22Rv1 (cell line): Measurements from ENCODE around the gene TAOK3.

ENCODE experiments used
- ZFX ChIP-seq: fragments of 450-650 bp; IDR thresholded peaks from 2 replicates; pipeline ENCODE4 v1.6.1; 2017; ENCODE audit warnings: antibody characterized with exemption, borderline replicate concordance
- TF ChIP-seq, protein P1 (sequence below): fragments of 450-650 bp; IDR thresholded peaks from 2 replicates; pipeline ENCODE4 v1.5.1; 2017; ENCODE audit warnings: mild to moderate bottlenecking

DNA sequence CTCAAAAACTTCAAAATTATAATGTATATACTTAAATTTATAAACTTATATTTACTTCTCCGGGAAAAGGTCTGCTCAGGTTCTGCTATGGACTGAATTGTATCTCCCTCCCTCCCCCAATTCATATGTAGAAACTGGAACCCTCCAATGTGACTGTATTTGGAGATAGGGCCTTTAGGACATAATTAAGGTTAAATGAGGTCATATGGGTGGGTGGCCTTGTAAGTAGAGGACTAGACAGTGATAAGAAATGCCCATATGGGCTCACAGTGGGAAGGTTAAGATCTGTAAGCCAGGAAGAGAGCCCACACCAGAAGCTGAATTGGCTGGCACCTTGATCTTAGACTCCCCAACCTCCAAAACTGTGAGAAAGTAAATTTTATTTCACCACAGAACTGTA, 84.5 kb downstream of the TAOK3 start:
- TF ChIP-seq, protein P1, sequence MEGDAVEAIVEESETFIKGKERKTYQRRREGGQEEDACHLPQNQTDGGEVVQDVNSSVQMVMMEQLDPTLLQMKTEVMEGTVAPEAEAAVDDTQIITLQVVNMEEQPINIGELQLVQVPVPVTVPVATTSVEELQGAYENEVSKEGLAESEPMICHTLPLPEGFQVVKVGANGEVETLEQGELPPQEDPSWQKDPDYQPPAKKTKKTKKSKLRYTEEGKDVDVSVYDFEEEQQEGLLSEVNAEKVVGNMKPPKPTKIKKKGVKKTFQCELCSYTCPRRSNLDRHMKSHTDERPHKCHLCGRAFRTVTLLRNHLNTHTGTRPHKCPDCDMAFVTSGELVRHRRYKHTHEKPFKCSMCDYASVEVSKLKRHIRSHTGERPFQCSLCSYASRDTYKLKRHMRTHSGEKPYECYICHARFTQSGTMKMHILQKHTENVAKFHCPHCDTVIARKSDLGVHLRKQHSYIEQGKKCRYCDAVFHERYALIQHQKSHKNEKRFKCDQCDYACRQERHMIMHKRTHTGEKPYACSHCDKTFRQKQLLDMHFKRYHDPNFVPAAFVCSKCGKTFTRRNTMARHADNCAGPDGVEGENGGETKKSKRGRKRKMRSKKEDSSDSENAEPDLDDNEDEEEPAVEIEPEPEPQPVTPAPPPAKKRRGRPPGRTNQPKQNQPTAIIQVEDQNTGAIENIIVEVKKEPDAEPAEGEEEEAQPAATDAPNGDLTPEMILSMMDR, result no peak
- TF ChIP-seq ZFX, result no peak
